Body of pancreas (tissue), 4 donors: ENCODE measurements around the gene ADCY7.

Experiments
- CTCF ChIP-seq, 7 experiments: fragments of 450-650 bp in 4 of 7; fragments of 200-600 bp in 3 of 7; sonication (generic) in 3 of 7; IDR thresholded peaks; one replicate each; pipeline ENCODE4 v1.5.1; 2016 to 2019; ENCODE audit warnings: antibody characterized with exemption in 7 of 7
- POLR2A ChIP-seq, 3 donors: fragments of 450-650 bp; IDR thresholded peaks; one replicate each; pipeline ENCODE4 v1.6.1; 2016; ENCODE audit warnings: antibody characterized with exemption in 3 of 3, mild to moderate bottlenecking in 2 of 3

DNA sequence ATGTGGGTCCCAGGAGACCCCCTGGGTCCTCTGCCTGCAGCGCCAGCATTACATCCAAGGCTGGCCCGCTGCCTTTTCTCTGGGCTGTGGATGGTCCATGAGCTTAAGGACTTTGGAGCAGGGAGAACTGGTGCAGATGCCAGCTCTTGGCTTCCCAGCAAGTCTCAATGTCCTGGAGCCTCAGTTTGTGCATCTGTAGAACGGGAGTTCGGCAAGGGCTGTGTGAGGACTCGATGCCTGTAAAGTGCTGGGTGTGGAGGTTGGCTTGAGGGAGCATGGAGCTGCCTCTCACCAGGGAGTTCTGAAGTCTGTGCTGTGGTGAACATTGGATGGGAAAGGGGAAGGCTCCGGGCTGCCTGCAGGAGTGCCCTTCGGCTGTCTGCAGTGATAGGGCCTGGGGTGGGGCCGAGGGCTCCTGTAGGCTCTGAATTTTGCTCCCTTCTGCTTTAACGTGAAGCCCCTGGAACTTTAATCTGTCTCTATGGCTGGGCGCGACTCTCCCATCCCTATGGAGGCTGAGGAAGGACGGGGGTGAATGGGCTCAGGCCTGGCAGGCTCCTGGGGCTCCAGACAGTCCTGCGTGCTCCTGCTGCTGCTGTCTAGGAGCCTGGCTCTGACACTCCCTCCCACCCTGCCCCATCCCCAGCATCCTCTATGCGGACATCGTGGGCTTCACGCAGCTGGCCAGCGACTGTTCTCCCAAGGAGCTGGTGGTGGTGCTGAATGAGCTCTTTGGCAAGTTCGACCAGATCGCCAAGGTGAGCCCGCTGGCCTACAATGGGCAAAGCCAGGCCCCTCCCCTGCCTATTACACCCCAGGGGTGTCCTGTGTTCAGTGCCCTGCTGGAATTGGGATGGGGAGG lies 27.9 kb downstream of the ADCY7 start:
- TF ChIP-seq CTCF (IDR thresholded peaks at IDR 0.05), result no peak
- TF ChIP-seq POLR2A (IDR thresholded peaks at IDR 0.05), result no peak
